Non-pigmented ciliary epithelial cell (primary cell): ENCODE measurements around the gene PSME2.
A peak's percentile ranks its signal among the peaks of the same experiment; 100 is the strongest.

Source experiments
- DNase-seq: peaks from one replicate; pipeline ENCODE4 v3.0.0-alpha.2; 2010; ENCODE audit warnings: low read depth

PSME2 gene

DNA sequence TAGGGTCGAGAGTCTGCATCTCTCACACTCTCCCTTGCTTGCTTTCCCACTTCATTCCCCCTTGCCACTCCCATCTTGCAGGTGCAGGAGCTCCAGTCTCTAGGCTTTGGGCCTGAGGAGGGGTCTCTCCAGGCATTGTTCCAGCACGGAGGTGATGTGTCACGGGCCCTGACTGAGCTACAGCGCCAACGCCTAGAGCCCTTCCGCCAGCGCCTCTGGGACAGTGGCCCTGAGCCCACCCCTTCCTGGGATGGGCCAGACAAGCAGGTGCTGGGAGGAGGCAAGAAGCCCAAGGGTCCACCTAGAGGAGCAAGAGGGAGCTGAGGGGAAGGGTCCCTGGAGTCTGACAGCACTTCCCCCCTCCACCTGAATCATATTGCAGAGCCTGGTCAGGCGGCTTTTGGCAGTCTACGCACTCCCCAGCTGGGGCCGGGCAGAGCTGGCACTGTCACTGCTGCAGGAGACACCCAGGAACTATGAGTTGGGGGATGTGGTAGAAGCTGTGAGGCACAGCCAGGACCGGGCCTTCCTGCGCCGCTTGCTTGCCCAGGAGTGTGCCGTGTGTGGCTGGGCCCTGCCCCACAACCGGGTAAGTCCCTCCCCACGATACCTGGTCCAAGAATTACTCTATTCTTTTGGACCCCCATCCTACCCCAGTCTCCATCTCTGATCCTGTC lies 5.1 kb upstream of the PSME2 start:
- DNase-seq: no peak

GRCh38 chr14:24150993-24151392 lies 4.6 kb upstream of the PSME2 start:
- no peak for DNase-seq

GRCh38 chr14:24150567-24150966 lies 4.2 kb upstream of the PSME2 start:
- no peak for DNase-seq

- DNase-seq: no peak
These were observed 3.7 kb upstream of the PSME2 start for GRCh38 chr14:24150061-24150460.

DNA sequence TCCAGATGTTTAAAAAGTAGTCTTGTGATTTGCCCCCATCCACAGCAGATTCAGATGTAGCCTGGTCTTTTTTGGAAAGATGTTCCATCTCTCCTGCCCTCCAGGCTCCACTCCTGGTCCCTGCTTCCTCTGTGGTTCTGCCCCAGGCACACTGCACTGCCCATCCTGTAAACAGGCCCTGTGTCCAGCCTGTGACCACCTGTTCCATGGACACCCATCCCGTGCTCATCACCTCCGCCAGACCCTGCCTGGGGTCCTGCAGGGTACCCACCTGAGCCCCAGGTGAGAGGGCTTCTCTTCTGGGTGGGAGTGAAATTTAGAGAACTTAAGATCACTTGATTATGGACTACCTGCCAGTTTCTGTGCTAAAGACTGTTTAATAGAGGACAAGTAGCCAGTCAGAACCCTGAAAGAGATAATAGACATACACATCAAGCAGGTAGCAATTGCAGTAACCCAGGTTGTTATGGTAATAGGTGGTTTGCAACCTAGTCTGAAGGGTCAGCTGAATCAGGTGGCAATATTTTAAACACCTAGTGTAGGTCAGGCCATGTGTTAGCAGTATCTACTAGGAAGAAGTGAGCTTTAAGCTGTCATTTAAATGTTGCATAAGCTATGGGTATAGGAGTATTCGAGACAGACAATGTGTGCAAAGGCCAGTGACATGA lies 3.0 kb upstream of the PSME2 start:
- DNase-seq: no peak

DNA sequence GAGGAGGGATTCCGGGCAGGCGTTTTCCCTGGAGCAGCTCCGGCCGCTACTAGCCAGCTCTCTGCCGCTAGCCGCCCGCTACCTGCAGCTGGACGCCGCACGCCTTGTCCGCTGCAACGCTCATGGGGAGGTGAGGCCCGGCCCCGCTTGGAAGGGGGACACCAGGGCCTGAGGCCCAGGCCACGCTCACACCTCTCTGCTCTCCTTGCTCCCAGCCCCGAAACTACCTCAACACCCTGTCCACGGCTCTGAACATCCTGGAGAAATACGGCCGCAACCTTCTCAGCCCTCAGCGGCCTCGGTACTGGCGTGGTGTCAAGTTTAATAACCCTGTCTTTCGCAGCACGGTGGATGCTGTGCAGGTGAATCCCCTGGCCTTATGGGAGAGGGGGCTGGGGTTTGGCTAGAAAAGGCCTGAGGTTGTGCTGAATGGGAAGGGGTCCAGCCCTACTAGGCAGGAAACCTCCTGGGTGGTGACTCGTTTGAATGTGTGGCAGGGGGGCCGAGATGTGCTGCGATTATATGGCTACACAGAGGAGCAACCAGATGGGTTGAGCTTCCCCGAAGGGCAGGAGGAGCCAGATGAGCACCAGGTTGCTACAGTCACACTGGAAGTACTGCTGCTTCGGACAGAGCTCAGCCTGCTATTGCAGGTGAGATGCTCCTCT lies 1.5 kb upstream of the PSME2 start:
- DNase-seq: no peak

GRCh38 chr14:24146978-24147760 lies 759 bp upstream of the PSME2 start, which contains the start of gene RNF31:
Gene RNF31, plus strand, starts transcription at chr14:24147498. Its CDS starts 201 bp downstream, at chr14:24147699.
- DNase-seq: peak; percentile 95

DNA sequence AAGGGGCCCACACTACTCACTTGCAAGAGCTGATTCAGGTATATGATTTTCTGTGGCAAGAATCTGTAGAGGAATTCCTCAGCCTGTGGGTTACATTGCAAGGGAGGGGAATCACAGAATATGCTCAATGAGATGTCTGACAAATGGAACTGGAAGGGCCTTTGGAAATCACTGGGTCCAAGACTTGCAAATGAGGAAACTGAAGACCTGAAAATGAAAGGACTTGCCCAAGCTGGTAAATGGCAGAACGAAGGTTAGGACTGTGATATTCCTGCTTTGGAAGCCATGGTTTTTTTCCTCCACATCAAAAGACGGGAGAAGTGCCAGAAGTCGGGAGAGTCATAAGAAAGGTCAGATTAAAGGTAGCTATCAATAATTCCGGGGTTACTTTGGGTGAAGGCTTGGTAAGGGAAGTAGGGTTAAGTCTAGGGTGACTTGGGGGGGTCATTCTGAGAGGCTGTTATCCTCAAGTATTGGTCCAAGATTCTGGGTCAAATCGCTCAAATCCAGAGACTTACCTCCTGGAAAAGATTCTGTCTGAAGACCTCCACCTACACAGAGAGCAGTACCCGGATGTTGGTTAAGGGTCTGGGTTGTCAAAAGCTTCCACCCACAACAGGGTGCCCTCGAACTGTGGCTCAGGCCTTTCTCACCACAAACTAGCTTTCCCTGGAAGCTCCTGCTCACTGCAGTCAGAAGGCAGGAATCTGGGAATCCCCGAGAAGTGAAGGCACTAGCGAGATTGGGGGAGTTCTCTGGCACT lies 539 bp downstream of the PSME2 start:
- peak; percentile 36 for DNase-seq

GRCh38 chr14:24145219-24145618 lies 1.2 kb downstream of the PSME2 start:
- no peak for DNase-seq

DNA sequence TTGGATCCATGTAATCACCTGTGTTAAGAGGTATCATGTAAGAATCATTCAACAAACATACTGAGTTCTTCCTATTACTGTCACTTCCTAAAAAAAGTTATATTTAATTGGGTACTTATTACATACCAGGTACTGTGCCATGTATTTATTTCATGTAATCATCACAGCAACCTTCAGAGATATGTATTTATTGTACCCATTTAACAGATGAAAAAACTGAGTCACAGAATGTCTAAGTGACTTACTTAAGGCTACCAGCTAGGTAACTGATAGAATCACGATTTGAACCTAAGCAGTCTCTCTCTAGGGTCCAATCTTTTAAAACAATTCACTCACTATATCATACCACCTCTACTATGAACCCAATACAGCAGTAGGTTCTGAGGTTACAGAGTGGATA lies 2.0 kb downstream of the PSME2 start:
- no peak for DNase-seq

- no peak for DNase-seq
These were observed 2.9 kb downstream of the PSME2 start for GRCh38 chr14:24143511-24143910.

GRCh38 chr14:24141097-24141880 lies 5.1 kb downstream of the PSME2 start, which contains the start of gene EMC9:
Gene EMC9, minus strand, starts transcription at chr14:24141591. Its CDS starts 287 bp downstream, at chr14:24141304.
- peak; percentile 98 for DNase-seq

DNA sequence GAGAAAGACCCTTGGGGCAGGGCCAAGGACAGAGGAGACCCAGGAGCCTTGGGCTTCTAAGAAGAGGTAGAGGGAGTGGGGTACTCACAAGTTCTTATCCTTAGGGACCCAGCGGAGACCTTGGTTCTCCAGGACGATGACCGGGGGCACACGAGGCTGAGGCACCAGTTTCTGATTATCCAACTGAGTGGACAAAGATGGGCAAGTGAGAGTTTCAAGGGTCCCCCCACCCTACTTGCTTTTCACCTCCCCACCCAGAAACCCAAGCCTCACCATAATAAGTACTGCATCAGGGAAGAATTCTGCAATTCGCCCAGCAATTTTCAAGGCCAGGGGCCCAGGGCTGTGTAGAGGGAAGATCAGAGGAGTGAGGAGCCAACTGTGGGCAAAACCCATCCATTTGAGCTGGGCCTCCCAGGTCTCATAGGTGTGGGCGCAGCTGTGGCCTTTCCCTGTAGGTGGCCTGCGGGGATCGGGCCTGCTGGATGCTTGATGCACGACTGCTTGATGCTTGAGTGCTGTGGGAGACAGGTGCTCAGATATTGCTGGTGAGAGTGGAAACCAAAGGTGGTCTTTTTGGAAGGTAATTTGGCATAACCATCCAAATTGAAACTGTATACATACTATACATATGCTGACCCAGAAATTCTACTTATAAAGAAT lies 7.0 kb downstream of the PSME2 start:
- DNase-seq: no peak

DNA sequence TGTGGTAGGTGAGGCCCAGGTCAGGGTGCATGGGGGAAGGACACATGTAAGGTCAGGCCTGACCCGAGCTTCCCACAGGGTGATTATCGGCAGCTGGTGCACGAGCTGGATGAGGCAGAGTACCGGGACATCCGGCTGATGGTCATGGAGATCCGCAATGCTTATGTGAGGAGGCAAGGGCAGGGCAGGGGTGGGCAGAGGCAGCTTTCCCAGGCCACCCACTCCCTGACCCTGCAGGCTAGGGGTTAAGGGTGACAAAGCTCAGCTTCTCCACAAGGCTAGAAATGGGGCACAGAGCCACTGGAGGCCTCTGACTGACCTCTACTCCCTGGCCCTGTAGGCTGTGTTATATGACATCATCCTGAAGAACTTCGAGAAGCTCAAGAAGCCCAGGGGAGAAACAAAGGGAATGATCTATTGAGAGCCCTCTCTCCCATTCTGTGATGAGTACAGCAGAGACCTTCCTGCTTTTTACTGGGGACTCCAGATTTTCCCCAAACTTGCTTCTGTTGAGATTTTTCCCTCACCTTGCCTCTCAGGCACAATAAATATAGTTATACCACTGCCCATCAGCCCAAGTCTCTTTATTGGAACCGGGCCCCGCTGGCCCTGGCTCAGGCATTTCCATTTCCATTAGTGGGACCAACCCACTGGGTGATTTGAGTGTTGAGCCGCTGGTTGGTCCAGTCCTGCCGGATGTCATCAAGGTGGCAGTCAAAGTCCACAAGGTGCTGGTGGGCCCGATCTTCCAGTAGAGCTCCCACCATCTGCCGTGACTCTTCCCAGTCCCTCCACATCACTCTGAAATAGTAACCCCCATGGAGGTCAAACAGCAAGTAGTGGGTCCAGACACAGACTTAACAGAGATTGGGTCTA lies 7.8 kb downstream of the PSME2 start:
- no peak for DNase-seq

GRCh38 chr14:24137529-24138395 lies 8.6 kb downstream of the PSME2 start:
- no peak for DNase-seq

DNA sequence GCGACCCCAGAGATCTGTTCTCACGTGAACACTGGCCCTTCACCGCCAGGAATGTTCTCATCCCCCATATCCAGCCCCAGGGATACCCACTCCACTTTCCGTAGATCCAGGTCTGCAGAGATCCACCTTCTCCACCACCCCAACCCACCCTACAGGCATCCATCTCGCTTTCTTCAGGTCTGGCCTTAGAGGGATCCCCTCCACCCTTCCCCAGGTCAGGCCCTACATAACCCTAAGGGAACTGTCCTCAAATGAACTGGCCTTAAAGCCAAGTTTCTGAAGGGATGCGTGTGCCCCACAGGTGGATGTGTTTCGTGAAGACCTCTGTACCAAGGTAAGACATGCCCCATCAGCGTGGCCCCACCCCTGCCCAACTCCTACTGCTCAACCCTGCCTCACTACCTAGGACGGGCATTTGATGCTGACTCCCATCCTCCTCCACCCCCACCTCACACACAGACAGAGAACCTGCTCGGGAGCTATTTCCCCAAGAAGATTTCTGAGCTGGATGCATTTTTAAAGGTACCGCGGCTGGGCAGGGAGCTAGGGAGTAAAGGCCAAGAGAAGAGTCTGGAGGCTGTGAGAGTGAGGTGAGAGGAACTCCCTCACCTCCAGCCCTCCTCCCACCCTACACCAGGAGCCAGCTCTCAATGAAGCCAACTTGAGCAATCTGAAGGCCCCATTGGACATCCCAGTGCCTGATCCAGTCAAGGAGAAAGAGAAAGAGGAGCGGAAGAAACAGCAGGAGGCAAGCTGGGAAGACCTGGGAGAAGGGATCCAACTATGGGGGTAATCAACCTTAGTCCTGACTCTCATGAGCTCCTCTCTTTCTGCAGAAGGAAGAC lies 9.5 kb downstream of the PSME2 start:
- no peak for DNase-seq
